H9 (cell line): Measurements from ENCODE around the gene TOMM7. TPM values are rescaled to one million over a fixed set of nuclear protein-coding genes. Genes with fewer than 3 reads are reported as not detected.

Experiments
- DNase-seq: peaks from one replicate; pipeline ENCODE4 v3.0.0-alpha.2; 2017
- H2AFZ ChIP-seq: one replicate; pipeline ENCODE4 v1.6.1; 2013; ENCODE audit warnings: mild to moderate bottlenecking, low read length, control low read depth, moderate library complexity
- H2AK5ac ChIP-seq: 2 replicates; pipeline ENCODE4 v1.6.1; 2013; ENCODE audit warnings: low read length, control low read depth, mixed read lengths; ENCODE audit not compliant: insufficient read length
- H2BK120ac ChIP-seq: one replicate; pipeline ENCODE4 v1.6.1; 2013; ENCODE audit warnings: low read depth, mild to moderate bottlenecking, low read length, control low read depth, inconsistent platforms; ENCODE audit not compliant: poor library complexity, severe bottlenecking
- H2BK12ac ChIP-seq: 2 replicates; pipeline ENCODE4 v1.6.1; 2013; ENCODE audit warnings: low read length, control low read depth, mixed read lengths, low read depth; ENCODE audit not compliant: insufficient read length
- H2BK15ac ChIP-seq: 2 replicates; pipeline ENCODE4 v1.6.1; 2013; ENCODE audit warnings: low read depth, low read length, control low read depth
- H2BK20ac ChIP-seq: one replicate; pipeline ENCODE4 v1.6.1; 2013; ENCODE audit warnings: low read depth, mild to moderate bottlenecking, low read length, control low read depth, inconsistent platforms; ENCODE audit not compliant: poor library complexity, severe bottlenecking
- H2BK5ac ChIP-seq: 2 replicates; pipeline ENCODE4 v1.6.1; 2013; ENCODE audit warnings: low read length, control low read depth, mixed read lengths; ENCODE audit not compliant: insufficient read length
- H3K14ac ChIP-seq: 2 replicates; pipeline ENCODE4 v1.6.1; 2013; ENCODE audit warnings: low read length, control low read depth; ENCODE audit not compliant: insufficient read depth
- H3K18ac ChIP-seq: 2 replicates; pipeline ENCODE4 v1.6.1; 2013; ENCODE audit warnings: low read depth, mild to moderate bottlenecking, mixed read lengths, low read length, control low read depth; ENCODE audit not compliant: insufficient read length
- H3K23ac ChIP-seq: 2 replicates; pipeline ENCODE4 v1.6.1; 2013; ENCODE audit warnings: low read length, control low read depth, mixed read lengths, low read depth; ENCODE audit not compliant: insufficient read length
- H3K23me2 ChIP-seq: 2 replicates; pipeline ENCODE4 v1.6.1; 2013; ENCODE audit warnings: low read depth, mild to moderate bottlenecking, mixed read lengths, low read length, control low read depth; ENCODE audit not compliant: insufficient read length, poor library complexity, severe bottlenecking
- H3K27ac ChIP-seq: 2 replicates; pipeline ENCODE4 v1.5.1; 2013; ENCODE audit warnings: low read length, control low read depth, mixed read lengths, low read depth; ENCODE audit not compliant: insufficient read length
- H3K27me3 ChIP-seq: 2 replicates; pipeline ENCODE4 v1.6.1; 2013; ENCODE audit warnings: low read length, control low read depth, inconsistent platforms; ENCODE audit not compliant: insufficient read depth
- H3K4ac ChIP-seq: 2 replicates; pipeline ENCODE4 v1.6.1; 2013; ENCODE audit warnings: low read depth, mild to moderate bottlenecking, control low read depth, inconsistent platforms, low read length, moderate library complexity
- H3K4me1 ChIP-seq: 2 replicates; pipeline ENCODE4 v1.6.1; 2013; ENCODE audit warnings: low read length, control low read depth, inconsistent platforms; ENCODE audit not compliant: insufficient read depth
- H3K4me2 ChIP-seq: 2 replicates; pipeline ENCODE4 v1.6.1; 2013; ENCODE audit warnings: low read length, control low read depth, mixed read lengths; ENCODE audit not compliant: insufficient read length, insufficient read depth
- H3K56ac ChIP-seq: 2 replicates; pipeline ENCODE4 v1.6.1; 2013; ENCODE audit warnings: low read depth, mild to moderate bottlenecking, mixed read lengths, low read length, control low read depth; ENCODE audit not compliant: insufficient read length
- H3K79me1 ChIP-seq: 2 replicates; pipeline ENCODE4 v1.6.1; 2013; ENCODE audit warnings: low read depth, mild to moderate bottlenecking, moderate library complexity, low read length, control low read depth, inconsistent platforms; ENCODE audit not compliant: insufficient read depth, poor library complexity, severe bottlenecking
- H3K79me2 ChIP-seq: 2 replicates; pipeline ENCODE4 v1.6.1; 2013; ENCODE audit warnings: low read length, control low read depth, inconsistent platforms; ENCODE audit not compliant: insufficient read depth
- H3K9ac ChIP-seq: 2 replicates; pipeline ENCODE4 v1.6.1; 2013; ENCODE audit warnings: low read length, control low read depth, mixed read lengths; ENCODE audit not compliant: insufficient read length; ENCODE audit errors: extremely low read depth
- H3K9me3 ChIP-seq: one replicate; pipeline ENCODE4 v1.6.1; 2013; ENCODE audit warnings: low read depth, low read length, inconsistent platforms; ENCODE audit not compliant: control insufficient read depth
- H3T11ph ChIP-seq: one replicate; pipeline ENCODE4 v1.6.1; 2013; ENCODE audit warnings: mild to moderate bottlenecking, low read length, control low read depth, inconsistent platforms
- H4K20me1 ChIP-seq: one replicate; pipeline ENCODE4 v1.6.1; 2013; ENCODE audit not compliant: control insufficient read depth, insufficient read length, insufficient read depth
- H4K5ac ChIP-seq: 2 replicates; pipeline ENCODE4 v1.6.1; 2013; ENCODE audit warnings: low read depth, mild to moderate bottlenecking, mixed read lengths, low read length, control low read depth; ENCODE audit not compliant: insufficient read length
- H4K8ac ChIP-seq: replicated peaks from 2 replicates; pipeline ENCODE4 v1.6.1; 2013; ENCODE audit warnings: low read length, control low read depth, mixed read lengths, low read depth; ENCODE audit not compliant: insufficient read length
- H4K91ac ChIP-seq: 2 replicates; pipeline ENCODE4 v1.6.1; 2013; ENCODE audit warnings: low read depth, mild to moderate bottlenecking, moderate library complexity, mixed read lengths, low read length, control low read depth; ENCODE audit not compliant: insufficient read length
- H3K27ac Mint-ChIP-seq, 3 experiments: 2 replicates in 2 of 3; 3 replicates in 1 of 3; pipeline ENCODE4 v1.8.0; 2020 to 2021; ENCODE audit warnings: mixed read lengths in 3 of 3, mild to moderate bottlenecking in 1 of 3, moderate library complexity in 1 of 3
- H3K27me3 Mint-ChIP-seq: 2 replicates; pipeline ENCODE4 v1.8.0; 2021; ENCODE audit warnings: low read depth, mild to moderate bottlenecking, moderate library complexity, mixed read lengths
- H3K36me3 Mint-ChIP-seq, 3 experiments: 2 replicates in 2 of 3; 3 replicates in 1 of 3; pipeline ENCODE4 v1.8.0; 2020 to 2021; ENCODE audit warnings: low read depth in 3 of 3, mixed read lengths in 3 of 3; ENCODE audit not compliant: insufficient read depth in 1 of 3
- H3K4me1 Mint-ChIP-seq, 2 experiments: 2 replicates each; pipeline ENCODE4 v1.8.0; 2020; ENCODE audit warnings: mixed read lengths in 2 of 2
- H3K4me3 Mint-ChIP-seq, 2 experiments: 2 replicates in 1 of 2; 3 replicates in 1 of 2; pipeline ENCODE4 v1.8.0; 2020 to 2021; ENCODE audit warnings: mild to moderate bottlenecking in 2 of 2, mixed read lengths in 2 of 2, moderate library complexity in 1 of 2
- H3K9me3 Mint-ChIP-seq, 2 experiments: 2 replicates in 1 of 2; 3 replicates in 1 of 2; pipeline ENCODE4 v1.8.0; 2020; ENCODE audit warnings: mild to moderate bottlenecking in 2 of 2, mixed read lengths in 2 of 2, moderate library complexity in 1 of 2
- WGBS: extraction: QIAGEN DNeasy Blood & Tissue Kit; methylation state at CpG from one replicate; pipeline ENCODE4 v1.1.7; 2013; ENCODE audit warnings: missing lambda C conversion rate, low lambda C conversion rate, mixed read lengths; ENCODE audit not compliant: insufficient read length; ENCODE audit errors: extremely low coverage; 5-methylcytosine and 5-hydroxymethylcytosine counted together
- total RNA-seq: library from RNA; stranded (reverse); gene quantifications from 2 replicates; pipeline ENCODE4 v1.2.1, GENCODE V29; 2021
- TF ChIP-seq, protein P1 (sequence below): fragments of 200-600 bp; sonication (generic); conservative IDR thresholded peaks from 3 replicates; pipeline ENCODE4 v1.8.0; 2021; ENCODE audit warnings: antibody characterized with exemption, mild to moderate bottlenecking

Gene TOMM7
- total RNA-seq, 1 experiment from 2014 or later = 368 TPM

DNA sequence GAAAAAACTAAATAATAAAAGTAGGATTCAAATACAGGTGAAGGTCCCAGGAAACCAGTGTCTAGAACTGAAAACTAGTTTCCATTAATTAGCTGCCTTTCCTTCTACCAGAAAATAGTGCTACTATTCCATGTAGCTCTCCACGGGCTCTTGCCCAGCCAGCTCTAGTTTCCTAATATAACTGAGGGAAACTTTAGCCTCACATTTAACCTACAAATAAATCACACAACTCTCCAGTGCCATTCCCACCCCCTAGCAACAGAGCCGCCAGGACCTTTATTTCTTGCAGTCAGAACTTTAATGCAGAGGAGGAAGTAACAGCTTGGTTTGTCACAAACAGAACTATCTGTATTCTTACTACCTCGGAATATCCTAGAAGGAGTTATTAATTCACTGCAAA is 10.3 kb downstream of the TOMM7 start:
- Histone ChIP-seq H3K27ac (peak overlapping the region; percentile 88), H3K4me2 (no peak overlapping the region), H2AK5ac (no peak overlapping the region), H4K8ac (no peak overlapping the region), H2BK15ac (no peak overlapping the region), H3K27me3 (no peaks in the 10 kb centered on the region), H3K23ac (no peak overlapping the region), H4K5ac (no peak overlapping the region), H2BK12ac (no peak overlapping the region), H2AFZ (no peak overlapping the region), H3K56ac (no peak overlapping the region), H3K79me1 (no peaks in the 10 kb centered on the region), H3K79me2 (0 out of 2 replicates have a peak, but pooled peaks cover 2% of the 10 kb centered on the region), H3K9ac (no peak overlapping the region), H2BK120ac (peak overlapping the region; percentile 23), H3K14ac (no peak overlapping the region), H3T11ph (no peak overlapping the region), H3K4ac (no peak overlapping the region), H3K23me2 (no peaks in the 10 kb centered on the region), H3K9me3 (no peaks in the 10 kb centered on the region), H4K20me1 (no peaks in the 10 kb centered on the region), H3K4me1 (peaks cover 25% of the 10 kb centered on the region; the same call in 1 of the 2 replicates), H3K18ac (no peak overlapping the region), H2BK5ac (no peak overlapping the region), H2BK20ac (no peak overlapping the region), H4K91ac (no peak overlapping the region)
- TF ChIP-seq, protein P1, sequence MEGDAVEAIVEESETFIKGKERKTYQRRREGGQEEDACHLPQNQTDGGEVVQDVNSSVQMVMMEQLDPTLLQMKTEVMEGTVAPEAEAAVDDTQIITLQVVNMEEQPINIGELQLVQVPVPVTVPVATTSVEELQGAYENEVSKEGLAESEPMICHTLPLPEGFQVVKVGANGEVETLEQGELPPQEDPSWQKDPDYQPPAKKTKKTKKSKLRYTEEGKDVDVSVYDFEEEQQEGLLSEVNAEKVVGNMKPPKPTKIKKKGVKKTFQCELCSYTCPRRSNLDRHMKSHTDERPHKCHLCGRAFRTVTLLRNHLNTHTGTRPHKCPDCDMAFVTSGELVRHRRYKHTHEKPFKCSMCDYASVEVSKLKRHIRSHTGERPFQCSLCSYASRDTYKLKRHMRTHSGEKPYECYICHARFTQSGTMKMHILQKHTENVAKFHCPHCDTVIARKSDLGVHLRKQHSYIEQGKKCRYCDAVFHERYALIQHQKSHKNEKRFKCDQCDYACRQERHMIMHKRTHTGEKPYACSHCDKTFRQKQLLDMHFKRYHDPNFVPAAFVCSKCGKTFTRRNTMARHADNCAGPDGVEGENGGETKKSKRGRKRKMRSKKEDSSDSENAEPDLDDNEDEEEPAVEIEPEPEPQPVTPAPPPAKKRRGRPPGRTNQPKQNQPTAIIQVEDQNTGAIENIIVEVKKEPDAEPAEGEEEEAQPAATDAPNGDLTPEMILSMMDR = no peak
- peaks cover 50 to 58% of the 10 kb centered on the region in 2 experiments for H3K4me1 Mint-ChIP-seq
- no peaks in the 10 kb centered on the region for H3K27me3 Mint-ChIP-seq
- DNase-seq = no peak
- H3K9me3 Mint-ChIP-seq = no peaks in the 10 kb centered on the region
- peaks cover 29 to 48% (median 40%) of the 10 kb centered on the region in 3 experiments for H3K36me3 Mint-ChIP-seq
- H3K27ac Mint-ChIP-seq = peak overlapping the region; percentile 90 to 92 (median 91)
- H3K4me3 Mint-ChIP-seq = no peak overlapping the region; a peak in 1 of 5 replicates
- WGBS = no CpG with 5 or more reads among the region's 3 CpGs
